Gastroesophageal sphincter (tissue), 3 donors: ENCODE results near the gene ST6GAL2.

Experiments
- CTCF ChIP-seq, 4 experiments: fragments of 200-600 bp in 2 of 4; fragments of 450-650 bp in 2 of 4; sonication (generic) in 1 of 4; IDR thresholded peaks; one replicate each; pipeline ENCODE4 v1.5.1; 2017 to 2019; ENCODE audit warnings: antibody characterized with exemption in 4 of 4, mild to moderate bottlenecking in 2 of 4, moderate library complexity in 2 of 4
- POLR2AphosphoS5 ChIP-seq: sonication (generic); formaldehyde crosslinking; IDR thresholded peaks from one replicate; pipeline ENCODE4 v1.6.1; 2017; ENCODE audit warnings: antibody characterized with exemption

- TF ChIP-seq CTCF (IDR thresholded peaks at IDR 0.05), result peak in 3 of 4 experiments; percentile 14 to 59 (median 40)
- TF ChIP-seq POLR2AphosphoS5, result no peak
Observed at GRCh38 chr2:106839849-106840595, 45.9 kb downstream of the ST6GAL2 start.
